ENCODE measurements around the gene LAMA5.

- TF ChIP-seq CTCF (IDR thresholded peaks at IDR 0.05; ENCODE audit: insufficient read depth, low read length, poor library complexity, severe bottlenecking) (no peak), EZH2phosphoT487 (conservative IDR thresholded peaks at IDR 0.05; ENCODE audit: low read length) (no peak)
Observed at GRCh38 chr20:62336775-62337557, 30.1 kb downstream of the LAMA5 start.

Measured in SU-DHL-6 (cell line).